ENCODE data around the gene YBX3. TPM values are rescaled to one million over a fixed set of nuclear protein-coding genes. Genes with fewer than 3 reads are reported as not detected.

Gene YBX3
- total RNA-seq, 1 experiment from 2014 or later = 567 TPM

DNA sequence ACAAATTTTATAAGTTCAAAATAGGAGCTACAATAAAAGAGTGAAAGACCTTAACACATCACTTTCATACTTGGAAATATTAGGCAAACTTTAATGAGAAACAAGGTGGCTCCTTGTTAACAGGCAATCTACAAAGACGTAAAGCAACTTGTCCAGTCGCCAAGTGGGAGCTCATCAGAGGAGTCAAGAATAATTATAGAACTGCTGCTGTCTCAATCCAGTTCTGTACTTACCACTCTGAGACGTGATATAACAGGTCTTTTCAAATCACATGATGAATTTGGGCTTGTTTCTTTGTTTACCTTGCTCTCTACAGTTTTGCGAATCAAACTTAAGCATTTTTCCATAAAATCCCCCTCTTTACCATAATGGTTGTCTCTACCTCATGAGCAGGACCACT is 3.6 kb downstream of the YBX3 start:
- Histone ChIP-seq H3K4me1 (replicated peaks; ENCODE audit: insufficient read depth) (peaks cover 62% of the 10 kb centered on the region), H3K9me2 (ENCODE audit: insufficient read depth) (no peaks in the 10 kb centered on the region), H3K4me3 (peak overlapping the region; percentile 77; the same call in 1 of the 2 replicates), H3K36me3 (ENCODE audit: low read depth) (peaks cover 34% of the 10 kb centered on the region; the same call in 1 of the 2 replicates), H3K9me3 (ENCODE audit: insufficient read depth, low read depth) (no peaks in the 10 kb centered on the region), H3K4me2 (peak overlapping the region; percentile 95), H2AFZ (no peak overlapping the region), H3K79me2 (ENCODE audit: low read depth) (peaks cover 90% of the 10 kb centered on the region), H3F3A (ENCODE audit: insufficient read depth, low read depth) (peaks cover 51% of the 10 kb centered on the region), H3K27ac (peak overlapping the region; percentile 78; the same call in 1 of the 2 replicates), H3K27me3 (ENCODE audit: insufficient read depth, low read depth) (no peaks in the 10 kb centered on the region), H4K20me1 (ENCODE audit: insufficient read depth) (peaks cover 65% of the 10 kb centered on the region)
- BruUV-seq (replicated peaks) = no TSS peak
- intact Hi-C loops (cut with micrococcal nuclease; ENCODE audit: unreplicated experiment) = no loop called here
- ChIA-PET CTCF (interaction anchor here (3.2 kb wide), 1 partner anchor 30 kb away, joined by 13 read pairs; no protein-coding TSS in a partner anchor), POLR2A (ENCODE audit: unreplicated experiment) (interaction anchor here (0.6 to 1.8 kb wide), 2 partner anchors 20 to 549 kb away, joined by 4 to 9 read pairs; no protein-coding TSS in a partner anchor)
- TF ChIP-seq EZH2 (IDR thresholded peaks at IDR 0.05; ENCODE audit: low read depth) = no peak
- TF ChIP-seq, protein P1, sequence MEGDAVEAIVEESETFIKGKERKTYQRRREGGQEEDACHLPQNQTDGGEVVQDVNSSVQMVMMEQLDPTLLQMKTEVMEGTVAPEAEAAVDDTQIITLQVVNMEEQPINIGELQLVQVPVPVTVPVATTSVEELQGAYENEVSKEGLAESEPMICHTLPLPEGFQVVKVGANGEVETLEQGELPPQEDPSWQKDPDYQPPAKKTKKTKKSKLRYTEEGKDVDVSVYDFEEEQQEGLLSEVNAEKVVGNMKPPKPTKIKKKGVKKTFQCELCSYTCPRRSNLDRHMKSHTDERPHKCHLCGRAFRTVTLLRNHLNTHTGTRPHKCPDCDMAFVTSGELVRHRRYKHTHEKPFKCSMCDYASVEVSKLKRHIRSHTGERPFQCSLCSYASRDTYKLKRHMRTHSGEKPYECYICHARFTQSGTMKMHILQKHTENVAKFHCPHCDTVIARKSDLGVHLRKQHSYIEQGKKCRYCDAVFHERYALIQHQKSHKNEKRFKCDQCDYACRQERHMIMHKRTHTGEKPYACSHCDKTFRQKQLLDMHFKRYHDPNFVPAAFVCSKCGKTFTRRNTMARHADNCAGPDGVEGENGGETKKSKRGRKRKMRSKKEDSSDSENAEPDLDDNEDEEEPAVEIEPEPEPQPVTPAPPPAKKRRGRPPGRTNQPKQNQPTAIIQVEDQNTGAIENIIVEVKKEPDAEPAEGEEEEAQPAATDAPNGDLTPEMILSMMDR (conservative IDR thresholded peaks at IDR 0.05) = no peak
- DNase-seq = no peak

DNA sequence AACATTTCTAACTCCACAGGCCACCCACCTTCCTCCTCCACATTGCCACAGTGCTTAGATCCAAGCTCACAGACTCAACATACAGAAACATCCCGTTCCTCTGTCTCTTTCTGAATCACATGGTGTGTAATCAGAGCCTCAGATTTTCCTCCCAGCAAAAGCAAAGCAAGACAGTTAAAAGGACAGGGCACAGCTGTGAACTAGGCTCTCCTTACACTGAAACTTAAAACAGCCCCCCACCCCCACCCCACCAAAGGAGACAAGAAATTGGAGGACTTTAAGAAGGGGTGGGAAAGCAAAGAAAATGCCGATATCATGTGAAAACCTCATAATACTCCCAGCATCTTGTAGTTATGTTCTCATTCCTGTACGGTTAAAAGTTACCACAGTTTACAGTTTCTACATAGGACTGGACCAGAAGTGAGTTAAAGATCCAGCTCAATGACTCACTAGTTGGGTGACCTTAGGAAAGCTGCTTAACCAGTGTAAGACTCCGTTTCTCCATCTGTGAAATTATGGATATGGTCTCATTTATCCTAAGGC is 4.8 kb downstream of the YBX3 start:
- CTCF ChIA-PET = interaction anchor here (0.7 to 3.2 kb wide), 2 partner anchors 32 to 919 kb away, joined by 3 to 13 read pairs; no protein-coding TSS in a partner anchor
- Histone ChIP-seq H3K36me3 (ENCODE audit: low read depth) (peaks cover 45% of the 10 kb centered on the region), H3K27me3 (ENCODE audit: insufficient read depth, low read depth) (no peaks in the 10 kb centered on the region), H3K79me2 (ENCODE audit: low read depth) (peaks cover 95% of the 10 kb centered on the region), H2AFZ (no peak overlapping the region), H3K4me3 (peak overlapping the region; percentile 77; the same call in 1 of the 2 replicates), H3F3A (ENCODE audit: insufficient read depth, low read depth) (peaks cover 56% of the 10 kb centered on the region), H3K4me2 (peak overlapping the region; percentile 95), H3K9me2 (ENCODE audit: insufficient read depth) (no peaks in the 10 kb centered on the region), H3K27ac (peak overlapping the region; percentile 78), H3K4me1 (replicated peaks; ENCODE audit: insufficient read depth) (peaks cover 57% of the 10 kb centered on the region), H4K20me1 (ENCODE audit: insufficient read depth) (peaks cover 76% of the 10 kb centered on the region), H3K9me3 (ENCODE audit: insufficient read depth, low read depth) (no peaks in the 10 kb centered on the region)
- intact Hi-C loops (cut with micrococcal nuclease; ENCODE audit: unreplicated experiment) = no loop called here
- TF ChIP-seq, protein P1 (conservative IDR thresholded peaks at IDR 0.05) = no peak
- no peak for TF ChIP-seq EZH2 (IDR thresholded peaks at IDR 0.05; ENCODE audit: low read depth)
- no TSS peak for BruUV-seq (replicated peaks)
- DNase-seq = peak in 1 of 2 experiments; percentile 62
- POLR2A ChIA-PET (ENCODE audit: unreplicated experiment) = interaction anchor here (0.6 to 1.8 kb wide), 3 partner anchors 8 to 21 kb away, joined by 3 to 9 read pairs (median 5); no protein-coding TSS in a partner anchor

DNA sequence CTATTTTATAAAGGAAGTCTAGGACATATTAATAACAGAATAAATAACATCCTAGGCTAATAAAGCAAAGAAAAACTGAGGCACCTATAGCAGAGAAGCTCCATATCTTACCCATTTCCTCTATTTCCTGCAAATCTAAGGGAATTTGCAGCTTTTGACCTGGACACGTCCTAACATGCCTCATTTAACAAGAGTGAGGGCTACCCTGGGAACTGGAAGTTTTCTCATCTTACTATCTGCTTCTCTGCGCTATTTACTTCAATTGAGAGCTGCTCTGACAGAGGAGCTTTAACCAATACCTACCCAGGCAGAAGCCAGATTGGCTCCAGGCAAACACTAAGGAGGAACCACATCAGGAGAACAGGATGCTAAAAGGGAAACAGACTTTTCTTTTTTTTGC is 5.7 kb downstream of the YBX3 start:
- Histone ChIP-seq H3K79me2 (ENCODE audit: low read depth) (peaks cover 100% of the 10 kb centered on the region), H3K36me3 (ENCODE audit: low read depth) (peaks cover 53% of the 10 kb centered on the region), H4K20me1 (ENCODE audit: insufficient read depth) (peaks cover 83% of the 10 kb centered on the region), H3K4me1 (replicated peaks; ENCODE audit: insufficient read depth) (peaks cover 57% of the 10 kb centered on the region), H3K9me2 (ENCODE audit: insufficient read depth) (no peaks in the 10 kb centered on the region), H3K27me3 (ENCODE audit: insufficient read depth, low read depth) (no peaks in the 10 kb centered on the region), H3K4me3 (peak overlapping the region; percentile 42; the same call in 1 of the 2 replicates), H3F3A (ENCODE audit: insufficient read depth, low read depth) (peaks cover 58% of the 10 kb centered on the region), H3K27ac (peak overlapping the region; percentile 78), H3K4me2 (peak overlapping the region; percentile 95), H3K9me3 (ENCODE audit: insufficient read depth, low read depth) (no peaks in the 10 kb centered on the region), H2AFZ (no peak overlapping the region)
- no TSS peak for BruUV-seq (replicated peaks)
- DNase-seq = no peak
- ChIA-PET CTCF (interaction anchor here (0.5 to 3.2 kb wide), 5 partner anchors 31 to 1770 kb away, joined by 3 to 13 read pairs (median 4); no protein-coding TSS in a partner anchor), POLR2A (ENCODE audit: unreplicated experiment) (interaction anchor here (0.6 to 0.7 kb wide), 3 partner anchors 22 to 38 kb away, joined by 3 to 6 read pairs (median 6); no protein-coding TSS in a partner anchor)
- TF ChIP-seq, protein P1 (conservative IDR thresholded peaks at IDR 0.05) = no peak
- TF ChIP-seq EZH2 (IDR thresholded peaks at IDR 0.05; ENCODE audit: low read depth) = no peak
- intact Hi-C loops (cut with micrococcal nuclease; ENCODE audit: unreplicated experiment) = no loop called here
